ENCODE data around the gene IDH2. TPM values are rescaled to one million over a fixed set of nuclear protein-coding genes. Genes with fewer than 3 reads are reported as not detected.

The IDH2 gene
- total and polyA plus RNA-seq, 4 donors = 65.5 to 144 (median 126) TPM

- Histone ChIP-seq H3K9me3 (ENCODE audit: control insufficient read depth, insufficient read depth, low read length) (no peaks in the 10 kb centered on the region), H3K36me3 (ENCODE audit: control insufficient read depth, insufficient read depth, low read length) (peaks cover 21% of the 10 kb centered on the region), H3K27ac (ENCODE audit: low read depth, low read length) (peak overlapping the region; percentile 29), H3K27me3 (ENCODE audit: control insufficient read depth, insufficient read depth, low read length) (no peaks in the 10 kb centered on the region), H3K4me1 (ENCODE audit: control insufficient read depth, insufficient read depth, low read length) (peaks cover 57% of the 10 kb centered on the region), H3K4me3 (ENCODE audit: low read depth, low read length) (no peak overlapping the region)
- DNase-seq (ENCODE audit: low read depth in 4 of 6, low spot score in 6 of 6) = no peak
- 98% methylated on average over 5 of the region's 5 CpGs for WGBS (ENCODE audit: insufficient coverage)
Observed at GRCh38 chr15:90058775-90059174, 43.5 kb downstream of the IDH2 start.

- DNase-seq (ENCODE audit: low read depth in 4 of 6, low spot score in 6 of 6) = no peak
- WGBS (ENCODE audit: insufficient coverage) = no CpG with 5 or more reads among the region's 4 CpGs
- Histone ChIP-seq H3K4me3 (ENCODE audit: low read depth, low read length) (no peak overlapping the region), H3K4me1 (ENCODE audit: control insufficient read depth, insufficient read depth, low read length) (peaks cover 57% of the 10 kb centered on the region), H3K36me3 (ENCODE audit: control insufficient read depth, insufficient read depth, low read length) (peaks cover 21% of the 10 kb centered on the region), H3K9me3 (ENCODE audit: control insufficient read depth, insufficient read depth, low read length) (no peaks in the 10 kb centered on the region), H3K27ac (ENCODE audit: low read depth, low read length) (no peak overlapping the region), H3K27me3 (ENCODE audit: control insufficient read depth, insufficient read depth, low read length) (no peaks in the 10 kb centered on the region)
Observed at GRCh38 chr15:90058308-90058707, 44.0 kb downstream of the IDH2 start.

- no peak overlapping the region for H3K4me3 ChIP-seq (ENCODE audit: low read depth, low read length)
- no peak for DNase-seq (ENCODE audit: low read depth in 4 of 6, low spot score in 6 of 6)
Observed at GRCh38 chr15:90056529-90056928, 45.7 kb downstream of the IDH2 start.

GRCh38 chr15:90055182-90055581 lies 47.1 kb downstream of the IDH2 start:
- H3K36me3 ChIP-seq (ENCODE audit: control insufficient read depth, insufficient read depth, low read length) = peaks cover 16% of the 10 kb centered on the region
- no peaks in the 10 kb centered on the region for H3K27me3 ChIP-seq (ENCODE audit: control insufficient read depth, insufficient read depth, low read length)
- H3K9me3 ChIP-seq (ENCODE audit: control insufficient read depth, insufficient read depth, low read length) = no peaks in the 10 kb centered on the region
- DNase-seq (ENCODE audit: low read depth in 4 of 6, low spot score in 6 of 6) = no peak
- H3K27ac ChIP-seq (ENCODE audit: low read depth, low read length) = no peak overlapping the region
- 88% methylated on average over 7 of the region's 7 CpGs for WGBS (ENCODE audit: insufficient coverage)
- no peak overlapping the region for H3K4me3 ChIP-seq (ENCODE audit: low read depth, low read length)
- H3K4me1 ChIP-seq (ENCODE audit: control insufficient read depth, insufficient read depth, low read length) = peaks cover 38% of the 10 kb centered on the region

More at GRCh38 chr15:90056529-90056928, 45.7 kb downstream of the IDH2 start:
- peaks cover 44% of the 10 kb centered on the region for H3K4me1 ChIP-seq (ENCODE audit: control insufficient read depth, insufficient read depth, low read length)
- H3K27ac ChIP-seq (ENCODE audit: low read depth, low read length) = no peak overlapping the region
- H3K27me3 ChIP-seq (ENCODE audit: control insufficient read depth, insufficient read depth, low read length) = no peaks in the 10 kb centered on the region
- H3K9me3 ChIP-seq (ENCODE audit: control insufficient read depth, insufficient read depth, low read length) = no peaks in the 10 kb centered on the region
- WGBS (ENCODE audit: insufficient coverage) = 82% methylated on average over 6 of the region's 7 CpGs
- peaks cover 16% of the 10 kb centered on the region for H3K36me3 ChIP-seq (ENCODE audit: control insufficient read depth, insufficient read depth, low read length)

- WGBS (ENCODE audit: insufficient coverage) = 10% methylated on average over 6 of the region's 7 CpGs
- DNase-seq (ENCODE audit: low read depth in 4 of 6, low spot score in 6 of 6) = peak in 2 of 6 donors; percentile 73 to 87
- Histone ChIP-seq H3K9me3 (ENCODE audit: control insufficient read depth, insufficient read depth, low read length) (no peaks in the 10 kb centered on the region), H3K4me1 (ENCODE audit: control insufficient read depth, insufficient read depth, low read length) (peaks cover 42% of the 10 kb centered on the region), H3K27ac (ENCODE audit: low read depth, low read length) (peak overlapping the region; percentile 11), H3K36me3 (ENCODE audit: control insufficient read depth, insufficient read depth, low read length) (peaks cover 16% of the 10 kb centered on the region), H3K4me3 (ENCODE audit: low read depth, low read length) (no peak overlapping the region), H3K27me3 (ENCODE audit: control insufficient read depth, insufficient read depth, low read length) (no peaks in the 10 kb centered on the region)
Observed at GRCh38 chr15:90054618-90055097, 47.6 kb downstream of the IDH2 start.

GRCh38 chr15:90053685-90054466 lies 48.4 kb downstream of the IDH2 start:
- no peak overlapping the region for H3K4me3 ChIP-seq (ENCODE audit: low read depth, low read length)
- 34% methylated on average over 9 of the region's 14 CpGs for WGBS (ENCODE audit: insufficient coverage)
- DNase-seq (ENCODE audit: low read depth in 4 of 6, low spot score in 6 of 6) = peak in 2 of 6 donors; percentile 78 to 92

GRCh38 chr15:90051874-90052273 lies 50.4 kb downstream of the IDH2 start:
- peaks cover 57% of the 10 kb centered on the region for H3K4me1 ChIP-seq (ENCODE audit: control insufficient read depth, insufficient read depth, low read length)
- H3K27ac ChIP-seq (ENCODE audit: low read depth, low read length) = no peak overlapping the region
- DNase-seq (ENCODE audit: low read depth in 4 of 6, low spot score in 6 of 6) = no peak
- no peak overlapping the region for H3K4me3 ChIP-seq (ENCODE audit: low read depth, low read length)
- H3K36me3 ChIP-seq (ENCODE audit: control insufficient read depth, insufficient read depth, low read length) = peaks cover 5% of the 10 kb centered on the region
- WGBS (ENCODE audit: insufficient coverage) = 77% methylated on average over 5 of the region's 5 CpGs
- H3K27me3 ChIP-seq (ENCODE audit: control insufficient read depth, insufficient read depth, low read length) = no peaks in the 10 kb centered on the region
- no peaks in the 10 kb centered on the region for H3K9me3 ChIP-seq (ENCODE audit: control insufficient read depth, insufficient read depth, low read length)

More at GRCh38 chr15:90053685-90054466, 48.4 kb downstream of the IDH2 start:
- peaks cover 11% of the 10 kb centered on the region for H3K36me3 ChIP-seq (ENCODE audit: control insufficient read depth, insufficient read depth, low read length)
- H3K4me1 ChIP-seq (ENCODE audit: control insufficient read depth, insufficient read depth, low read length) = peaks cover 39% of the 10 kb centered on the region
- no peaks in the 10 kb centered on the region for H3K9me3 ChIP-seq (ENCODE audit: control insufficient read depth, insufficient read depth, low read length)
- H3K27me3 ChIP-seq (ENCODE audit: control insufficient read depth, insufficient read depth, low read length) = no peaks in the 10 kb centered on the region
- peak overlapping the region; percentile 11 for H3K27ac ChIP-seq (ENCODE audit: low read depth, low read length)

GRCh38 chr15:90049666-90050604 lies 52.3 kb downstream of the IDH2 start:
- peak in 2 of 6 donors; percentile 55 to 92 for DNase-seq (ENCODE audit: low read depth in 4 of 6, low spot score in 6 of 6)
- Histone ChIP-seq H3K27ac (ENCODE audit: low read depth, low read length) (no peak overlapping the region), H3K27me3 (ENCODE audit: control insufficient read depth, insufficient read depth, low read length) (no peaks in the 10 kb centered on the region), H3K36me3 (ENCODE audit: control insufficient read depth, insufficient read depth, low read length) (peaks cover 11% of the 10 kb centered on the region), H3K4me1 (ENCODE audit: control insufficient read depth, insufficient read depth, low read length) (peaks cover 71% of the 10 kb centered on the region), H3K4me3 (ENCODE audit: low read depth, low read length) (no peak overlapping the region), H3K9me3 (ENCODE audit: control insufficient read depth, insufficient read depth, low read length) (no peaks in the 10 kb centered on the region)
- WGBS (ENCODE audit: insufficient coverage) = 60% methylated on average over 9 of the region's 22 CpGs

GRCh38 chr15:90049030-90049429 lies 53.2 kb downstream of the IDH2 start:
- 97% methylated on average over 5 of the region's 5 CpGs for WGBS (ENCODE audit: insufficient coverage)
- H3K27ac ChIP-seq (ENCODE audit: low read depth, low read length) = no peak overlapping the region
- peaks cover 66% of the 10 kb centered on the region for H3K4me1 ChIP-seq (ENCODE audit: control insufficient read depth, insufficient read depth, low read length)
- no peak for DNase-seq (ENCODE audit: low read depth in 4 of 6, low spot score in 6 of 6)
- H3K9me3 ChIP-seq (ENCODE audit: control insufficient read depth, insufficient read depth, low read length) = no peaks in the 10 kb centered on the region
- H3K4me3 ChIP-seq (ENCODE audit: low read depth, low read length) = no peak overlapping the region
- peaks cover 14% of the 10 kb centered on the region for H3K36me3 ChIP-seq (ENCODE audit: control insufficient read depth, insufficient read depth, low read length)
- H3K27me3 ChIP-seq (ENCODE audit: control insufficient read depth, insufficient read depth, low read length) = no peaks in the 10 kb centered on the region

Measured in spinal cord (tissue), 10 donors.